OCI-LY7 (cell line): ENCODE results near the gene TPCN2. TPM values are rescaled to one million over a fixed set of nuclear protein-coding genes. Genes with fewer than 3 reads are reported as not detected.
A peak's percentile ranks its signal among the peaks of the same experiment; 100 is the strongest.

Experiments
- BruUV-seq: library from RNA; stranded (reverse); fragments of 400-500 nt; replicated peaks from 2 replicates; lab custom pipeline; 2021; lab: Mats Ljungman, UMichigan
- CTCF ChIA-PET: fragments of 300-600 bp; sonication (Branson Sonifier 250); formaldehyde crosslinking; loops from one replicate; lab custom pipeline; 2022; ENCODE audit warnings: antibody characterized with exemption; ENCODE audit not compliant: unreplicated experiment; lab: Charles Lee
- POLR2A ChIA-PET: fragments of 300-600 bp; sonication (Branson Sonifier 250); formaldehyde crosslinking; loops from one replicate; lab custom pipeline; 2022; ENCODE audit warnings: antibody characterized with exemption; lab: Charles Lee
- DNase-seq: peaks from one replicate; pipeline ENCODE4 v3.0.0-alpha.2; 2015; ENCODE audit warnings: low spot score
- H2AFZ ChIP-seq: fragments of 200-600 bp; sonication (generic), shearing (Covaris generic); 2 replicates; pipeline ENCODE4 v1.6.1; 2014; ENCODE audit warnings: mild to moderate bottlenecking, antibody characterized with exemption, low read length, moderate library complexity
- H3K27ac ChIP-seq: fragments of 200-600 bp; sonication (generic); 2 replicates; pipeline ENCODE4 v1.5.1; 2014; ENCODE audit warnings: mixed run types, low read depth, mild to moderate bottlenecking, moderate library complexity, low read length, inconsistent platforms; ENCODE audit not compliant: poor library complexity, severe bottlenecking
- H3K36me3 ChIP-seq: fragments of 200-600 bp; sonication (generic); 2 replicates; pipeline ENCODE4 v1.6.1; 2014; ENCODE audit warnings: mild to moderate bottlenecking, antibody characterized with exemption, low read length, moderate library complexity, mixed read lengths; ENCODE audit not compliant: insufficient read depth
- H3K4me1 ChIP-seq: fragments of 200-600 bp; sonication (generic); 2 replicates; pipeline ENCODE4 v1.5.1; 2014; ENCODE audit warnings: mild to moderate bottlenecking, low read length; ENCODE audit not compliant: insufficient read depth, poor library complexity, severe bottlenecking
- H3K4me2 ChIP-seq: fragments of 200-600 bp; sonication (generic); 2 replicates; pipeline ENCODE4 v1.6.1; 2014; ENCODE audit warnings: mild to moderate bottlenecking, low read length
- H3K4me3 ChIP-seq: fragments of 200-600 bp; sonication (generic); 2 replicates; pipeline ENCODE4 v1.5.1; 2014; ENCODE audit warnings: mild to moderate bottlenecking, low read depth, low read length; ENCODE audit not compliant: poor library complexity, severe bottlenecking
- H3K79me2 ChIP-seq: fragments of 200-600 bp; sonication (generic); 2 replicates; pipeline ENCODE4 v1.6.1; 2016; ENCODE audit warnings: low read depth, mild to moderate bottlenecking, low read length, moderate library complexity, mixed read lengths; ENCODE audit not compliant: insufficient read depth
- H3K9me2 ChIP-seq: fragments of 200-600 bp; sonication (generic); 2 replicates; pipeline ENCODE4 v1.6.1; 2016; ENCODE audit warnings: mild to moderate bottlenecking, low read length, mixed read lengths; ENCODE audit not compliant: insufficient read depth
- H3K9me3 ChIP-seq: fragments of 200-600 bp; sonication (generic); 2 replicates; pipeline ENCODE4 v1.6.1; 2014; ENCODE audit warnings: mild to moderate bottlenecking, mixed run types, low read length, mixed read lengths
- H4K20me1 ChIP-seq: fragments of 200-600 bp; sonication (generic); 2 replicates; pipeline ENCODE4 v1.6.1; 2014; ENCODE audit warnings: mild to moderate bottlenecking, antibody characterized with exemption, low read length, moderate library complexity, mixed read lengths; ENCODE audit not compliant: insufficient read depth
- EZH2phosphoT487 ChIP-seq: fragments of 200-600 bp; sonication (generic); IDR thresholded peaks from 2 replicates; pipeline ENCODE4 v1.6.1; 2018; ENCODE audit warnings: low read depth, borderline replicate concordance, mild to moderate bottlenecking, mixed run types, antibody characterized with exemption, low read length, moderate library complexity, mixed read lengths
- intact Hi-C: fragments of 100-400 bp; cut with micrococcal nuclease; formaldehyde crosslinking; loops from one replicate; pipeline ENCODE4 v1.10.0; 2022; ENCODE audit not compliant: unreplicated experiment
- total RNA-seq, 2 experiments: library from RNA; depleted of rRNA in 1 of 2; stranded (reverse); fragments of >200 nt in 1 of 2; shearing (Covaris generic) in 1 of 2; gene quantifications; 2 replicates each; pipeline ENCODE4 v1.2.3, GENCODE V29; 2014 to 2022
- TF ChIP-seq, protein P1 (sequence below): fragments of 200-600 bp; sonication (generic); conservative IDR thresholded peaks from 2 replicates; pipeline ENCODE4 v1.5.1; 2014; ENCODE audit warnings: mild to moderate bottlenecking, antibody characterized with exemption, low read length, moderate library complexity, mixed read lengths

TPCN2 gene
- total RNA-seq, 2 experiments from 2014 or later, result 21.5 to 65.2 TPM

DNA sequence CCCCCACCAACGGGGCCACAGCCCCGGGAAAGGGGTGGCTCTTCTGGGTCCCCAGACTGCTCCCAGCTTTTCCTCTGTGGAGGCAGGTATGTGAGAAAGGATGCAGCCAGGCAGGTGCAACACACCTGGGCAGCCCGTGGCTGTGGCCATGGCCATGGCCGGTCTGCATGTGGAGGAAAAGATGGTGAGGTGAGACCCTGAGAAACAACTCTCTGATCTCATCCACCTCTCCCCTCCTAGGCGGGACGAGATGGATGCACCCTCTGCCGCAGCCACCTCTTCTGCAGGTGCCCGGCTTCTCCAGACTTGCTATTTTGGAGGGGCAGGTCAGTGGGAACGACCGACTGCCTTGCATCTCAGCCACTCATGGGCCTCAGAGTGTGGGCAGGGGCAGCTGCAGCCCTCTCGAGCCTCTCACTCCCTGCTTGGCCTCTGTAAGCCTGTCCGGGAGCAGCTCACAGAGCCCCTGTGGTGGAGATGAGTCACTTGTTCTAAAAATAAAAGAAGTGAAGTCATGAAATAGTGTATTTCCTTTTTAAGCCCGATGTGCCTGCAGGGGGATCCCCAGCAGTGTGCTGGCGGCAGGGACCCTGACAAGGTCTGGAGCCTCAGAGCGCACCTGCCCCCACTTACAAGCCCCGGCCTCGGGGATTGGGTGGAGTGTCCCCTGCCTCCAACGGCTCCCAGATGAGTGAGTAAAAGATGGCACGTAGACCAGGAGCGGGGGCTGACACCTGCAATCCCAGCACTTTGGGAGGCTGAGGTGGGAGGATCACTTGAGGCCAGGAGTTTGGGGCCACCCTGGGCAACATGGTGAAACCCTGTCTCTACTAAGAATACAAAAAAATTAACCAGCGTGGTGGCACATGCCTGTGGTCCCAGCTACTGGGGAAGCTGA is 117.7 kb downstream of the TPCN2 start:
- no peak overlapping the region for H3K27ac ChIP-seq
- no peaks in the 10 kb centered on the region for H3K79me2 ChIP-seq
- H3K4me1 ChIP-seq, result no peaks in the 10 kb centered on the region
- H4K20me1 ChIP-seq, result no peaks in the 10 kb centered on the region
- no TSS peak for BruUV-seq
- H3K4me2 ChIP-seq, result no peak overlapping the region
- peak; percentile 2 for DNase-seq
- TF ChIP-seq, protein P1, sequence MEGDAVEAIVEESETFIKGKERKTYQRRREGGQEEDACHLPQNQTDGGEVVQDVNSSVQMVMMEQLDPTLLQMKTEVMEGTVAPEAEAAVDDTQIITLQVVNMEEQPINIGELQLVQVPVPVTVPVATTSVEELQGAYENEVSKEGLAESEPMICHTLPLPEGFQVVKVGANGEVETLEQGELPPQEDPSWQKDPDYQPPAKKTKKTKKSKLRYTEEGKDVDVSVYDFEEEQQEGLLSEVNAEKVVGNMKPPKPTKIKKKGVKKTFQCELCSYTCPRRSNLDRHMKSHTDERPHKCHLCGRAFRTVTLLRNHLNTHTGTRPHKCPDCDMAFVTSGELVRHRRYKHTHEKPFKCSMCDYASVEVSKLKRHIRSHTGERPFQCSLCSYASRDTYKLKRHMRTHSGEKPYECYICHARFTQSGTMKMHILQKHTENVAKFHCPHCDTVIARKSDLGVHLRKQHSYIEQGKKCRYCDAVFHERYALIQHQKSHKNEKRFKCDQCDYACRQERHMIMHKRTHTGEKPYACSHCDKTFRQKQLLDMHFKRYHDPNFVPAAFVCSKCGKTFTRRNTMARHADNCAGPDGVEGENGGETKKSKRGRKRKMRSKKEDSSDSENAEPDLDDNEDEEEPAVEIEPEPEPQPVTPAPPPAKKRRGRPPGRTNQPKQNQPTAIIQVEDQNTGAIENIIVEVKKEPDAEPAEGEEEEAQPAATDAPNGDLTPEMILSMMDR, result no peak
- no peak for TF ChIP-seq EZH2phosphoT487
- CTCF ChIA-PET, result no interaction called here
- no peaks in the 10 kb centered on the region for H3K9me2 ChIP-seq
- intact Hi-C loops, result no loop called here
- H3K36me3 ChIP-seq, result no peaks in the 10 kb centered on the region
- H3K9me3 ChIP-seq, result no peaks in the 10 kb centered on the region
- POLR2A ChIA-PET, result interaction anchor here (0.5 to 0.6 kb wide), 2 partner anchors 12 to 420 kb away, joined by 3 to 4 read pairs; no protein-coding TSS in a partner anchor
- no peak overlapping the region for H3K4me3 ChIP-seq
- H2AFZ ChIP-seq, result no peak overlapping the region

DNA sequence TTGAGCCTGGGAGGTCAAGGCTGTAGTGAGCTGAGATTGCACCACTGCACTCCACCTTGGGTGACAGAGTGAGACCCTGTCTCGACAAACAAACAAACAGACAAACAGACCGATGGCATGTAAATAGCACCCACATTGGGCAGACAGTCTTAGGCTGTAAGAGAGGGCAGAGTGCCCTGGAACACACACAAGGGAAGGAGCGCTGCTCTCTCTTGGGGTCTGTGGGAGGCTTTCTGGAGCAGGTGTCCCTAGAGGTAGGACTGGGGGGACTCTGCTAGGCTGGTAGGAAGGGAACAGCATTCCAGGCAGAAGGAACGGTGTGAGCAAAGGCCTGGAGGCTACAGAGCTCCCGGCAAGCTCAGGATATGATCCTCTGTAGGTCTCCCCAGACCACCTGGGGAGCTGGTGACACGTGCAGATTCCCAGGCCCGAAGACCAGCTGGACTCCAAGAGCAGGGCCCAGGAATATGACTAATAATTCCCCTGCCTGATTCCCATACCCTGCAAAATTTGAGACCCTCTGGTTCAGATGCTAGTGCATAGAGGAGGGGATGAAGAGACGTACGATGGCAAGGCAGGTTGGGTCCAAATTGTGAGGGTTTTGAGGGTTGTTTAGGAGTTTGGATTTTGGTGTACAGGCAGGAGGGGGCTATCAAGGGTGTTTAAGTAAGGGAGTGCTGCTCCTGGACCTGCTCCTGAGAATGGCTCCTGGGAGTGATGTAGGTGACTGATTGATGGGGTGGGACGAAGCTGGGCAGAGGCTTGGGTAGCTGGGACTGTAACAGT is 118.6 kb downstream of the TPCN2 start:
- H3K9me2 ChIP-seq, result no peaks in the 10 kb centered on the region
- no peak overlapping the region for H3K27ac ChIP-seq
- intact Hi-C loops, result no loop called here
- H3K4me3 ChIP-seq, result no peak overlapping the region
- no peak overlapping the region for H3K4me2 ChIP-seq
- no peaks in the 10 kb centered on the region for H4K20me1 ChIP-seq
- no peaks in the 10 kb centered on the region for H3K4me1 ChIP-seq
- H3K36me3 ChIP-seq, result no peaks in the 10 kb centered on the region
- TF ChIP-seq, protein P1, result no peak
- TF ChIP-seq EZH2phosphoT487, result no peak
- CTCF ChIA-PET, result no interaction called here
- H3K79me2 ChIP-seq, result no peaks in the 10 kb centered on the region
- POLR2A ChIA-PET, result no interaction called here
- H2AFZ ChIP-seq, result no peak overlapping the region
- H3K9me3 ChIP-seq, result no peaks in the 10 kb centered on the region
- no peak for DNase-seq
- BruUV-seq, result no TSS peak
